Tibial artery (tissue), 4 donors: ENCODE measurements around the gene TINAGL1.
A peak's percentile ranks its signal among the peaks of the same experiment; 100 is the strongest.

Source experiments
- DNase-seq, 2 donors: peaks; one replicate each; pipeline ENCODE4 v3.0.0-alpha.2; 2019
- H3K27ac ChIP-seq, 2 donors: fragments of 200-600 bp; sonication (generic) in 1 of 2; 1 replicate in 1 of 2; 2 replicates in 1 of 2; pipeline ENCODE4 v1.5.1; 2018 to 2019; ENCODE audit warnings: mild to moderate bottlenecking in 1 of 2
- H3K27me3 ChIP-seq, 2 donors: fragments of 200-600 bp; sonication (generic) in 1 of 2; one replicate each; pipeline versions ENCODE4 v1.5.1 to v1.6.0; 2016 to 2019
- H3K36me3 ChIP-seq, 3 donors: fragments of 200-600 bp; sonication (generic) in 2 of 3; one replicate each; pipeline ENCODE4 v1.5.1; 2016 to 2019; ENCODE audit warnings: mild to moderate bottlenecking in 2 of 3
- H3K4me1 ChIP-seq, 4 donors: fragments of 200-600 bp; sonication (generic) in 2 of 4; 1 replicate in 3 of 4; 2 replicates in 1 of 4; pipeline ENCODE4 v1.5.1; 2016 to 2019
- H3K4me3 ChIP-seq, 2 donors: fragments of 200-600 bp; sonication (generic) in 1 of 2; 1 replicate in 1 of 2; 2 replicates in 1 of 2; pipeline ENCODE4 v1.5.1; 2018 to 2019; ENCODE audit warnings: mild to moderate bottlenecking in 2 of 2
- H3K9me3 ChIP-seq, 3 donors: fragments of 200-600 bp; sonication (generic) in 1 of 3; one replicate each; pipeline ENCODE4 v1.5.1; 2016 to 2019
- CTCF ChIP-seq, 2 experiments: fragments of 200-600 bp in 1 of 2; fragments of 450-650 bp in 1 of 2; IDR thresholded peaks; one replicate each; pipeline ENCODE4 v1.5.1; 2017 to 2019; ENCODE audit warnings: antibody characterized with exemption in 2 of 2, mild to moderate bottlenecking in 1 of 2, moderate library complexity in 1 of 2
- intact Hi-C: fragments of 100-400 bp; cut with DNase I; formaldehyde crosslinking; loops from one replicate; pipeline ENCODE4 v1.15.0; 2023; ENCODE audit warnings: low total_unique reads

Gene TINAGL1

GRCh38 chr1:31624731-31625514, 48.6 kb downstream of the TINAGL1 start:
- no peak for TF ChIP-seq CTCF (IDR thresholded peaks at IDR 0.05)
- peak in 1 of 2 donors; percentile 66 for DNase-seq
- H3K27me3 ChIP-seq: no peaks in the 10 kb centered on the region
- peaks cover 14 to 22% (median 18%) of the 10 kb centered on the region in 3 donors for H3K36me3 ChIP-seq
- H3K4me1 ChIP-seq: peaks cover 0 to 62% (median 44%) of the 10 kb centered on the region in 4 donors
- H3K9me3 ChIP-seq: no peaks in the 10 kb centered on the region
- no peak overlapping the region for H3K4me3 ChIP-seq
- intact Hi-C loops: no loop called here
- H3K27ac ChIP-seq: peak overlapping the region; percentile 83 to 87

GRCh38 chr1:31625561-31626222, 49.4 kb downstream of the TINAGL1 start:
- H3K9me3 ChIP-seq: no peaks in the 10 kb centered on the region
- TF ChIP-seq CTCF (IDR thresholded peaks at IDR 0.05): no peak
- H3K27ac ChIP-seq: peak overlapping the region; percentile 83 to 87
- H3K27me3 ChIP-seq: no peaks in the 10 kb centered on the region
- peaks cover 0 to 62% (median 44%) of the 10 kb centered on the region in 4 donors for H3K4me1 ChIP-seq
- H3K36me3 ChIP-seq: peaks cover 21 to 30% (median 26%) of the 10 kb centered on the region in 3 donors
- no peak for DNase-seq
- intact Hi-C loops: no loop called here
- H3K4me3 ChIP-seq: no peak overlapping the region

DNA sequence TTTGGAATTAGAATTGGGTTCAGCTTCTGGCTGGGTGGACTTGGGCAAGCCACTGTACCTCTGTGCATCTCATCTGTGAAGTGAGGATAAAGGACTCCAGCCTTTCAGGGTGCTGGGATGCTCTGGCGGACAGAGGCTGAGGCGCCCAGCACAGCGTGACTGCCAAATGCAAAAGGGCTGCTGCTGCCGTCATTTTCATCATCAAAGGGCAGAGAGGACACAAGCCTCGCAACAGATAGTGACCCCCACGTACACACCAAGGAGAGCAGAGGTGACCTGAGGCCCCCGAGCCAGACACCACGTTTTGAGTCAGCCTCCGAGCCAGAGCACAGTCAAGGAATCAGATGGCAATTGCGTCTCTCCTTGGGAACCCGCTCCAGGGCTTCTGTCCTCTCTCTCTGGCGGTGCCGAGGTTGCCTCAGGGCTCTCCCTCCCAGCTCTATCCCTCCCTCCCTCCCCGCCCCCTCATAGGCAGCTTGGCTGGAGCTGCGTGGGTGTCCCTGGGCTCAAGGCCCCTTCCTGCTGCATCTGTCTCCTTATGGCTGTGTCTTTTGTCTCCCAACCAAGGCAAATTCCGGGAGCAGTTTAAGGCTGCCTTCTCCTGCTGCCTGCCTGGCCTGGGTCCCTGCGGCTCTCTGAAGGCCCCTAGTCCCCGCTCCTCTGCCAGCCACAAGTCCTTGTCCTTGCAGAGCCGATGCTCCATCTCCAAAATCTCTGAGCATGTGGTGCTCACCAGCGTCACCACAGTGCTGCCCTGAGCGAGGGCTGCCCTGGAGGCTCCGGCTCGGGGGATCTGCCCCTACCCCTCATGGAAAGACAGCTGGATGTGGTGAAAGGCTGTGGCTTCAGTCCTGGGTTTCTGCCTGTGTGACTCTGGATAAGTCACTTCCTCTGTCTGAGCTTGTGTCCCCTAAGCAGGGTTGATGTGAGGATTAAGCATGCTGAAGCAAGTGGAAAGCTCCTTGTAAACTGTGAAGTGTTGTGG, 50.2 kb downstream of the TINAGL1 start:
- Histone ChIP-seq H3K4me1 (peaks cover 0 to 56% (median 44%) of the 10 kb centered on the region in 4 donors), H3K9me3 (no peaks in the 10 kb centered on the region), H3K36me3 (peaks cover 25 to 36% (median 34%) of the 10 kb centered on the region in 3 donors), H3K27me3 (no peaks in the 10 kb centered on the region), H3K4me3 (no peak overlapping the region), H3K27ac (peak overlapping the region; percentile 83 to 87)
- TF ChIP-seq CTCF (IDR thresholded peaks at IDR 0.05): no peak
- intact Hi-C loops: no loop called here
- peak; percentile 39 to 78 for DNase-seq

- Histone ChIP-seq H3K4me3 (no peak overlapping the region), H3K27ac (peak overlapping the region; percentile 83 to 87), H3K4me1 (peaks cover 0 to 47% (median 39%) of the 10 kb centered on the region in 4 donors), H3K9me3 (no peaks in the 10 kb centered on the region), H3K27me3 (no peaks in the 10 kb centered on the region), H3K36me3 (peaks cover 34 to 45% (median 43%) of the 10 kb centered on the region in 3 donors)
- DNase-seq: peak; percentile 45 to 88
- intact Hi-C loops: no loop called here
- no peak for TF ChIP-seq CTCF (IDR thresholded peaks at IDR 0.05)
Measured at GRCh38 chr1:31627301-31627929, 51.1 kb downstream of the TINAGL1 start.
